SK-N-SH (cell line): Measurements from ENCODE around the gene GPR32. TPM values are rescaled to one million over a fixed set of nuclear protein-coding genes. Genes with fewer than 3 reads are reported as not detected.

Experiments
- CTCF ChIA-PET: fragments of 300-600, 350-600 bp; formaldehyde crosslinking; extraction: SDS; loops from one replicate; lab custom pipeline; 2021; lab: Yijun Ruan, JAX
- POLR2A ChIA-PET: fragments of 350-600 bp; sonication (Branson Sonifier 250); formaldehyde crosslinking; extraction: SDS; loops from one replicate; lab custom pipeline; 2020; ENCODE audit warnings: antibody characterized with exemption, inconsistent platforms; lab: Yijun Ruan, JAX
- DNase-seq: peaks from one replicate; pipeline ENCODE4 v3.0.0; 2012
- H2AFZ ChIP-seq: fragments of 200-600 bp; sonication (generic); 2 replicates; pipeline ENCODE4 v1.8.1; 2016; ENCODE audit warnings: antibody characterized with exemption, mild to moderate bottlenecking, low read depth
- H3F3A ChIP-seq: fragments of 200-600 bp; sonication (generic); replicated peaks from 2 replicates; pipeline ENCODE3; 2016; ENCODE audit warnings: antibody characterized with exemption, mild to moderate bottlenecking; ENCODE audit not compliant: insufficient read depth
- H3K27ac ChIP-seq, 2 experiments: fragments of 200-500 bp in 1 of 2; fragments of 200-600 bp in 1 of 2; sonication (Bioruptor generic) in 1 of 2; sonication (generic), shearing (Covaris generic) in 1 of 2; 2 replicates each; pipeline versions ENCODE4 v1.5.1 to v1.6.1; 2014 to 2016; ENCODE audit warnings: low read depth in 2 of 2, inconsistent platforms in 1 of 2, low read length in 1 of 2, mild to moderate bottlenecking in 1 of 2, mixed read lengths in 1 of 2
- H3K27me3 ChIP-seq: fragments of 200-600 bp; sonication (generic), shearing (Covaris generic); 2 replicates; pipeline ENCODE4 v1.6.1; 2016; ENCODE audit warnings: mixed run types; ENCODE audit not compliant: insufficient read depth
- H3K36me3 ChIP-seq, 2 experiments: fragments of 200-500 bp in 1 of 2; fragments of 200-600 bp in 1 of 2; sonication (Bioruptor generic) in 1 of 2; sonication (generic) in 1 of 2; replicated peaks in 1 of 2; 2 replicates each; pipeline versions ENCODE3 to v1.5.1; 2014 to 2016; ENCODE audit warnings: low read length in 1 of 2, mild to moderate bottlenecking in 1 of 2; ENCODE audit not compliant: insufficient read depth in 2 of 2, control insufficient read depth in 1 of 2
- H3K4me1 ChIP-seq, 2 experiments: fragments of 200-500 bp in 1 of 2; fragments of 200-600 bp in 1 of 2; sonication (Bioruptor generic) in 1 of 2; sonication (generic), shearing (Covaris generic) in 1 of 2; 2 replicates each; pipeline versions ENCODE4 v1.5.1 to v1.6.1; 2014 to 2016; ENCODE audit warnings: low read depth in 1 of 2, low read length in 1 of 2, mixed run types in 1 of 2; ENCODE audit not compliant: insufficient read depth in 2 of 2, control insufficient read depth in 1 of 2
- H3K4me2 ChIP-seq: fragments of 200-600 bp; sonication (generic), shearing (Covaris generic); 2 replicates; pipeline ENCODE4 v1.6.1; 2017; ENCODE audit warnings: mixed run types
- H3K4me3 ChIP-seq, 2 experiments: fragments of 200-500 bp in 1 of 2; fragments of 200-600 bp in 1 of 2; sonication (Bioruptor generic) in 1 of 2; sonication (generic), shearing (Covaris generic) in 1 of 2; 2 replicates each; pipeline versions ENCODE4 v1.5.1 to v1.8.1; 2014 to 2016; ENCODE audit warnings: low read depth in 2 of 2, inconsistent platforms in 1 of 2, low read length in 1 of 2, mild to moderate bottlenecking in 1 of 2, mixed read lengths in 1 of 2, moderate library complexity in 1 of 2
- H3K79me2 ChIP-seq: fragments of 200-600 bp; sonication (generic); 2 replicates; pipeline ENCODE4 v1.8.1; 2017; ENCODE audit warnings: mild to moderate bottlenecking; ENCODE audit not compliant: insufficient read depth
- H3K9ac ChIP-seq: fragments of 200-600 bp; sonication (generic); 2 replicates; pipeline ENCODE4 v1.6.1; 2017; ENCODE audit warnings: mixed run types
- H3K9me2 ChIP-seq: fragments of 200-600 bp; sonication (generic); 2 replicates; pipeline ENCODE4 v1.6.1; 2017; ENCODE audit warnings: mixed run types
- H3K9me3 ChIP-seq: fragments of 200-600 bp; sonication (generic); 2 replicates; pipeline ENCODE4 v1.6.1; 2017; ENCODE audit warnings: mixed run types, mild to moderate bottlenecking, moderate library complexity
- H4K20me1 ChIP-seq: fragments of 200-600 bp; sonication (generic); 2 replicates; pipeline ENCODE4 v1.6.1; 2017; ENCODE audit warnings: mild to moderate bottlenecking, mixed run types; ENCODE audit not compliant: insufficient read depth
- CHD2 ChIP-seq: fragments of 150-350 bp; IDR thresholded peaks from 2 replicates; pipeline ENCODE4 v1.6.1; 2018; ENCODE audit warnings: low read length; ENCODE audit not compliant: partially characterized antibody
- CTCF ChIP-seq: fragments of 200-600 bp; sonication (generic); IDR thresholded peaks from 2 replicates; pipeline ENCODE4 v1.6.1; 2017; ENCODE audit warnings: antibody characterized with exemption, mild to moderate bottlenecking, moderate library complexity
- ELF1 ChIP-seq: IDR thresholded peaks from 2 replicates; pipeline ENCODE4 v1.4.0; 2012
- EP300 ChIP-seq, 2 experiments: IDR thresholded peaks; 2 replicates each; pipeline versions ENCODE4 v1.4.0 to v1.6.1; 2012; ENCODE audit warnings: borderline replicate concordance in 1 of 2, low read depth in 1 of 2, low read length in 1 of 2
- EZH2phosphoT487 ChIP-seq: fragments of 200-600 bp; sonication (generic); IDR thresholded peaks from 2 replicates; pipeline ENCODE4 v1.6.1; 2017; ENCODE audit warnings: low read depth, mixed run types, mild to moderate bottlenecking, antibody characterized with exemption, moderate library complexity, borderline replicate concordance
- FOXM1 ChIP-seq: IDR thresholded peaks from 2 replicates; pipeline ENCODE4 v1.4.0; 2012; ENCODE audit warnings: low read depth, mild to moderate bottlenecking
- GABPA ChIP-seq: IDR thresholded peaks from 2 replicates; pipeline ENCODE4 v1.4.0; 2012; ENCODE audit warnings: low read depth, mild to moderate bottlenecking
- MEF2A ChIP-seq: IDR thresholded peaks from 2 replicates; pipeline ENCODE4 v1.4.0; 2012; ENCODE audit warnings: low read depth, borderline replicate concordance
- MXI1 ChIP-seq: IDR thresholded peaks from 2 replicates; pipeline ENCODE4 v1.6.1; 2012; ENCODE audit warnings: mild to moderate bottlenecking, low read depth, low read length, improper control_type of control experiment
- NRF1 ChIP-seq: IDR thresholded peaks from 2 replicates; pipeline ENCODE4 v1.6.1; 2012; ENCODE audit warnings: low read depth, mild to moderate bottlenecking, low read length
- PBX3 ChIP-seq: IDR thresholded peaks from 2 replicates; pipeline ENCODE4; 2012
- REST ChIP-seq: IDR thresholded peaks from 2 replicates; pipeline ENCODE4 v1.6.1; 2012; ENCODE audit warnings: mild to moderate bottlenecking, low read depth, low read length, moderate library complexity
- SMC3 ChIP-seq: IDR thresholded peaks from 2 replicates; pipeline ENCODE4 v1.6.1; 2012; ENCODE audit warnings: low read depth, low read length, improper control_type of control experiment
- TEAD4 ChIP-seq: IDR thresholded peaks from 2 replicates; pipeline ENCODE4 v1.4.0; 2012; ENCODE audit warnings: mild to moderate bottlenecking, borderline replicate concordance; ENCODE audit not compliant: insufficient read depth
- USF1 ChIP-seq: IDR thresholded peaks from 2 replicates; pipeline ENCODE4 v1.4.0; 2012; ENCODE audit warnings: low read depth, borderline replicate concordance
- YY1 ChIP-seq: IDR thresholded peaks from 2 replicates; pipeline ENCODE4 v1.4.0; 2012; ENCODE audit warnings: low read depth, mild to moderate bottlenecking
- WGBS: methylation state at CpG from one replicate; pipeline ENCODE4 v1.1.6; 2017; ENCODE audit warnings: low lambda C conversion rate; 5-methylcytosine and 5-hydroxymethylcytosine counted together
- polyA plus RNA-seq, 3 experiments: library from polyadenylated mRNA; depleted of rRNA; stranded (reverse); fragments of >200 nt; gene quantifications; 2 replicates each; pipeline ENCODE4 v1.2.3, GENCODE V29; 2012

The GPR32 gene
- polyA plus RNA-seq, 1 of the 3 experiments (the other 2 are of a cell fraction) = not detected

GRCh38 chr19:50777261-50777660 lies 7.0 kb downstream of the GPR32 start:
- CTCF ChIA-PET = interaction anchor here (1.1 to 9.7 kb wide), 4 partner anchors 12 to 73 kb away, joined by 3 to 113 read pairs (median 46); partner anchors contain the start of gene CLEC11A
- TF ChIP-seq EZH2phosphoT487 = no peak
- TF ChIP-seq USF1 = no peak
- TF ChIP-seq MEF2A = no peak
- TF ChIP-seq GABPA = no peak
- no peak for TF ChIP-seq REST
- TF ChIP-seq SMC3 = no peak
- no peak for TF ChIP-seq CHD2
- TF ChIP-seq FOXM1 = no peak
- TF ChIP-seq CTCF = no peak
- TF ChIP-seq EP300 (IDR thresholded peaks at IDR 0.05; ENCODE audit: borderline replicate concordance in 1 of 2, low read depth in 1 of 2, low read length in 1 of 2) = no peak
- TF ChIP-seq MXI1 = no peak
- TF ChIP-seq PBX3 = no peak
- TF ChIP-seq NRF1 = no peak
- TF ChIP-seq TEAD4 = no peak
- no peak for TF ChIP-seq ELF1
- TF ChIP-seq YY1 = no peak

More at GRCh38 chr19:50777261-50777660, 7.0 kb downstream of the GPR32 start:
- Histone ChIP-seq H3K36me3 (no peaks in the 10 kb centered on the region), H3K27me3 (peaks cover 60% of the 10 kb centered on the region), H3K9me3 (no peaks in the 10 kb centered on the region), H2AFZ (no peak overlapping the region), H3K4me2 (no peak overlapping the region), H3K9me2 (no peaks in the 10 kb centered on the region), H3K4me1 (no peaks in the 10 kb centered on the region), H3K27ac (no peak overlapping the region), H3K9ac (no peak overlapping the region), H3K79me2 (no peaks in the 10 kb centered on the region), H3K4me3 (no peak overlapping the region), H3F3A (no peaks in the 10 kb centered on the region), H4K20me1 (no peaks in the 10 kb centered on the region)
- POLR2A ChIA-PET = interaction anchor here (0.7 kb wide), 1 partner anchor 12 kb away, joined by 3 read pairs; no protein-coding TSS in a partner anchor
- no peak for DNase-seq
- WGBS = 3% methylated on average over 4 of the region's 4 CpGs
